DND-41 (cell line): Measurements from ENCODE around the gene CYP2F1.

Experiments
- ATAC-seq: fragments of 200-7000 bp; cut with Tn5 transposase; 3 replicates; pipeline ENCODE4 v1.9.1; 2021; ENCODE audit warnings: low read depth; ENCODE audit not compliant: insufficient read depth
- DNase-seq: peaks from one replicate; pipeline ENCODE4 v3.0.0-alpha.2; 2020
- H2AFZ ChIP-seq: 2 replicates; pipeline ENCODE4 v1.6.0; 2012; ENCODE audit warnings: low read depth, low read length
- H3K27ac ChIP-seq: 2 replicates; pipeline ENCODE4 v1.5.1; 2012; ENCODE audit warnings: low read length, inconsistent platforms
- H3K27me3 ChIP-seq: fragments of 200-600 bp; sonication (generic); 2 replicates; pipeline ENCODE4 v1.6.0; 2012; ENCODE audit warnings: low read length, mild to moderate bottlenecking, inconsistent platforms; ENCODE audit not compliant: insufficient read depth, poor library complexity
- H3K36me3 ChIP-seq: 2 replicates; pipeline ENCODE4 v1.5.1; 2012; ENCODE audit warnings: low read length, inconsistent platforms; ENCODE audit not compliant: insufficient read depth
- H3K4me1 ChIP-seq: 2 replicates; pipeline ENCODE4 v1.5.1; 2012; ENCODE audit warnings: mild to moderate bottlenecking, low read length; ENCODE audit not compliant: insufficient read depth
- H3K4me2 ChIP-seq: 2 replicates; pipeline ENCODE4 v1.6.0; 2012; ENCODE audit warnings: mild to moderate bottlenecking, moderate library complexity, low read length, inconsistent platforms; ENCODE audit not compliant: insufficient read depth
- H3K4me3 ChIP-seq, 2 experiments: fragments of 200-600 bp in 1 of 2; shearing (Covaris generic) in 1 of 2; 2 replicates each; pipeline ENCODE4 v1.5.1; 2012 to 2016; ENCODE audit warnings: inconsistent platforms in 2 of 2, low read length in 2 of 2, mild to moderate bottlenecking in 2 of 2, low read depth in 1 of 2, moderate library complexity in 1 of 2
- H3K79me2 ChIP-seq: 2 replicates; pipeline ENCODE4 v1.6.0; 2012; ENCODE audit warnings: low read length, inconsistent platforms; ENCODE audit not compliant: insufficient read depth
- H3K9ac ChIP-seq: 2 replicates; pipeline ENCODE4 v1.6.0; 2012; ENCODE audit warnings: low read depth, mild to moderate bottlenecking, inconsistent platforms, low read length, moderate library complexity
- H3K9me3 ChIP-seq: 2 replicates; pipeline ENCODE4 v1.5.1; 2012; ENCODE audit warnings: low read length, moderate library complexity, mild to moderate bottlenecking, inconsistent platforms; ENCODE audit not compliant: insufficient read depth, severe bottlenecking
- H4K20me1 ChIP-seq: 2 replicates; pipeline ENCODE4 v1.6.0; 2012; ENCODE audit warnings: low read length; ENCODE audit not compliant: insufficient read depth
- CTCF ChIP-seq: IDR thresholded peaks from 2 replicates; pipeline ENCODE4 v1.5.1; 2012; ENCODE audit warnings: borderline replicate concordance, low read length, moderate library complexity, mild to moderate bottlenecking; ENCODE audit not compliant: poor library complexity, severe bottlenecking; ENCODE audit errors: extremely low read depth
- EZH2 ChIP-seq: IDR thresholded peaks from 3 replicates; pipeline ENCODE4 v1.6.1; 2012; ENCODE audit warnings: borderline replicate concordance, low read depth, mild to moderate bottlenecking, moderate library complexity, low read length, inconsistent platforms; ENCODE audit not compliant: severe bottlenecking

Gene CYP2F1

GRCh38 chr19:41166944-41167804, 52.9 kb downstream of the CYP2F1 start:
- Histone ChIP-seq H2AFZ (no peak overlapping the region), H4K20me1 (no peaks in the 10 kb centered on the region), H3K4me3 (no peak overlapping the region), H3K9me3 (no peaks in the 10 kb centered on the region), H3K79me2 (no peaks in the 10 kb centered on the region), H3K27ac (no peak overlapping the region), H3K4me1 (no peaks in the 10 kb centered on the region), H3K4me2 (no peak overlapping the region), H3K9ac (no peak overlapping the region), H3K36me3 (no peaks in the 10 kb centered on the region), H3K27me3 (no peaks in the 10 kb centered on the region)
- ATAC-seq (no peak), DNase-seq (no peak)
- TF ChIP-seq EZH2 (no peak), CTCF (no peak)

- Histone ChIP-seq H3K9me3 (no peaks in the 10 kb centered on the region), H3K9ac (no peak overlapping the region), H2AFZ (no peak overlapping the region), H3K4me1 (no peaks in the 10 kb centered on the region), H3K27me3 (no peaks in the 10 kb centered on the region), H3K27ac (no peak overlapping the region), H3K79me2 (no peaks in the 10 kb centered on the region), H3K4me2 (no peak overlapping the region), H4K20me1 (no peaks in the 10 kb centered on the region), H3K36me3 (no peaks in the 10 kb centered on the region), H3K4me3 (no peak overlapping the region)
- ATAC-seq (no peak), DNase-seq (no peak)
- no peak for TF ChIP-seq CTCF
These were observed 58.3 kb downstream of the CYP2F1 start for GRCh38 chr19:41172297-41173164.

GRCh38 chr19:41174297-41174928, 60.2 kb downstream of the CYP2F1 start:
- TF ChIP-seq CTCF = no peak
- no peak for TF ChIP-seq EZH2
- Histone ChIP-seq H3K36me3 (no peaks in the 10 kb centered on the region), H3K27me3 (no peaks in the 10 kb centered on the region), H3K4me3 (no peak overlapping the region), H3K4me2 (no peak overlapping the region), H2AFZ (no peak overlapping the region), H3K79me2 (no peaks in the 10 kb centered on the region), H3K9ac (no peak overlapping the region), H3K4me1 (no peaks in the 10 kb centered on the region), H3K9me3 (no peaks in the 10 kb centered on the region), H3K27ac (no peak overlapping the region), H4K20me1 (no peaks in the 10 kb centered on the region)
- ATAC-seq = no peak
- DNase-seq = no peak
